IMR-90 (cell line): ENCODE data around the gene NT5C. TPM values are rescaled to one million over a fixed set of nuclear protein-coding genes. Genes with fewer than 3 reads are reported as not detected.

Experiments used
- ATAC-seq: fragments of 200-7000 bp; cut with Tn5 transposase; 2 replicates; pipeline ENCODE4 v1.9.1; 2020; ENCODE audit warnings: low read depth, mild to moderate bottlenecking, moderate library complexity
- BruUV-seq: library from RNA; stranded (reverse); fragments of 400-500 nt; replicated peaks from 2 replicates; lab custom pipeline; 2021; lab: Mats Ljungman, UMichigan
- CTCF ChIA-PET: fragments of 300-600 bp; formaldehyde crosslinking; extraction: SDS; loops from one replicate; lab custom pipeline; 2021; ENCODE audit warnings: antibody characterized with exemption; lab: Yijun Ruan, JAX
- POLR2A ChIA-PET: fragments of 300-600 bp; sonication (Branson Sonifier 250); formaldehyde crosslinking; loops from one replicate; lab custom pipeline; 2022; ENCODE audit warnings: antibody characterized with exemption; ENCODE audit not compliant: unreplicated experiment; lab: Charles Lee
- DNase-seq: peaks from one replicate; pipeline ENCODE4 v3.0.0; 2013
- H2AFZ ChIP-seq: replicated peaks from 2 replicates; pipeline ENCODE3; 2013; ENCODE audit warnings: low read length, mild to moderate bottlenecking; ENCODE audit not compliant: poor library complexity
- H2AK5ac ChIP-seq: 2 replicates; pipeline ENCODE4 v1.6.1; 2013; ENCODE audit warnings: low read depth, low read length, inconsistent platforms
- H2AK9ac ChIP-seq: replicated peaks from 2 replicates; pipeline ENCODE3; 2013; ENCODE audit warnings: mild to moderate bottlenecking, low read depth, low read length, moderate library complexity; ENCODE audit not compliant: poor library complexity
- H2BK120ac ChIP-seq: 2 replicates; pipeline ENCODE4 v1.6.1; 2013; ENCODE audit warnings: low read depth, low read length, inconsistent platforms
- H2BK15ac ChIP-seq: 3 replicates; pipeline ENCODE4 v1.6.1; 2013; ENCODE audit warnings: low read depth, low read length, inconsistent platforms
- H2BK20ac ChIP-seq: 2 replicates; pipeline ENCODE4 v1.6.1; 2013; ENCODE audit warnings: low read depth, mild to moderate bottlenecking, inconsistent platforms, low read length, moderate library complexity
- H2BK5ac ChIP-seq: 2 replicates; pipeline ENCODE4 v1.6.1; 2013; ENCODE audit warnings: mild to moderate bottlenecking, low read depth, low read length, inconsistent platforms; ENCODE audit not compliant: poor library complexity, severe bottlenecking
- H3K14ac ChIP-seq: replicated peaks from 2 replicates; pipeline ENCODE4 v1.6.1; 2013; ENCODE audit warnings: low read depth, low read length, inconsistent platforms
- H3K18ac ChIP-seq: 2 replicates; pipeline ENCODE4 v1.6.1; 2013; ENCODE audit warnings: low read depth, low read length, control low read depth
- H3K23ac ChIP-seq: 2 replicates; pipeline ENCODE4 v1.6.1; 2013; ENCODE audit warnings: low read depth, low read length, inconsistent platforms
- H3K27ac ChIP-seq: 2 replicates; pipeline ENCODE4 v1.5.1; 2013; ENCODE audit warnings: mild to moderate bottlenecking, control low read depth, low read length; ENCODE audit not compliant: insufficient read depth
- H3K27me3 ChIP-seq: 2 replicates; pipeline ENCODE4 v1.6.1; 2013; ENCODE audit warnings: low read length; ENCODE audit not compliant: control insufficient read depth, insufficient read depth
- H3K36me3 ChIP-seq: 2 replicates; pipeline ENCODE4 v1.6.1; 2013; ENCODE audit warnings: low read length, mixed read lengths; ENCODE audit not compliant: control insufficient read depth, insufficient read depth
- H3K4ac ChIP-seq: 2 replicates; pipeline ENCODE4 v1.6.1; 2013; ENCODE audit warnings: low read depth, low read length, inconsistent platforms
- H3K4me1 ChIP-seq: 2 replicates; pipeline ENCODE4 v1.6.1; 2013; ENCODE audit warnings: low read length, mixed read lengths; ENCODE audit not compliant: control insufficient read depth, insufficient read depth
- H3K4me2 ChIP-seq: 2 replicates; pipeline ENCODE4 v1.6.1; 2013; ENCODE audit warnings: low read depth, mild to moderate bottlenecking, control low read depth, low read length, moderate library complexity
- H3K4me3 ChIP-seq: 2 replicates; pipeline ENCODE4 v1.5.1; 2013; ENCODE audit warnings: low read depth, mild to moderate bottlenecking, control low read depth, low read length, moderate library complexity; ENCODE audit not compliant: insufficient read depth
- H3K56ac ChIP-seq: 2 replicates; pipeline ENCODE4 v1.6.1; 2013; ENCODE audit warnings: low read length, inconsistent platforms; ENCODE audit not compliant: insufficient read depth; ENCODE audit errors: extremely low read depth
- H3K79me1 ChIP-seq, 2 experiments: 2 replicates each; pipeline ENCODE4 v1.6.1; 2013; ENCODE audit warnings: low read length in 2 of 2, inconsistent platforms in 1 of 2, low read depth in 1 of 2
- H3K9ac ChIP-seq: 2 replicates; pipeline ENCODE4 v1.6.1; 2013; ENCODE audit warnings: low read depth, low read length, control low read depth
- H3K9me1 ChIP-seq: 2 replicates; pipeline ENCODE4 v1.6.1; 2013; ENCODE audit warnings: low read length, inconsistent platforms; ENCODE audit not compliant: insufficient read depth
- H3K9me3 ChIP-seq: 2 replicates; pipeline ENCODE4 v1.6.1; 2013; ENCODE audit warnings: low read length; ENCODE audit not compliant: control insufficient read depth, insufficient read depth
- H4K20me1 ChIP-seq: 2 replicates; pipeline ENCODE4 v1.6.1; 2013; ENCODE audit warnings: low read length, inconsistent platforms; ENCODE audit not compliant: insufficient read depth
- H4K5ac ChIP-seq: 2 replicates; pipeline ENCODE4 v1.6.1; 2013; ENCODE audit warnings: mild to moderate bottlenecking, low read depth, low read length, control low read depth
- H4K8ac ChIP-seq, 2 experiments: 2 replicates each; pipeline ENCODE4 v1.6.1; 2013; ENCODE audit warnings: low read depth in 2 of 2, low read length in 2 of 2, control low read depth in 1 of 2, inconsistent platforms in 1 of 2
- H4K91ac ChIP-seq: 2 replicates; pipeline ENCODE4 v1.6.1; 2013; ENCODE audit warnings: low read depth, low read length, inconsistent platforms; ENCODE audit not compliant: insufficient read depth
- BHLHE40 ChIP-seq: fragments of 150-350 bp; IDR thresholded peaks from 2 replicates; pipeline ENCODE4 v1.6.1; 2016; ENCODE audit warnings: mild to moderate bottlenecking, low read depth, low read length
- CEBPB ChIP-seq: IDR thresholded peaks from 2 replicates; pipeline ENCODE4 v1.6.1; 2012; ENCODE audit warnings: low read depth, low read length, improper control_type of control experiment
- CHD1 ChIP-seq: IDR thresholded peaks from 2 replicates; pipeline ENCODE4 v1.6.1; 2012; ENCODE audit warnings: low read depth, low read length, improper control_type of control experiment
- CTCF ChIP-seq: conservative IDR thresholded peaks from 2 replicates; pipeline ENCODE4 v1.5.1; 2012; ENCODE audit warnings: mild to moderate bottlenecking, low read depth, low read length, improper control_type of control experiment
- FOS ChIP-seq: fragments of 150-350 bp; IDR thresholded peaks from 2 replicates; pipeline ENCODE4 v1.6.1; 2016; ENCODE audit warnings: low read depth, low read length
- MAFK ChIP-seq: IDR thresholded peaks from 2 replicates; pipeline ENCODE4 v1.6.1; 2012; ENCODE audit warnings: low read depth, low read length, improper control_type of control experiment
- MAZ ChIP-seq: IDR thresholded peaks from 2 replicates; pipeline ENCODE4 v1.6.1; 2012; ENCODE audit warnings: low read depth, mild to moderate bottlenecking, low read length, improper control_type of control experiment, moderate library complexity, borderline replicate concordance
- MXI1 ChIP-seq: IDR thresholded peaks from 2 replicates; pipeline ENCODE4 v1.6.1; 2012; ENCODE audit warnings: low read depth, mild to moderate bottlenecking, low read length, moderate library complexity, borderline replicate concordance
- NFE2L2 ChIP-seq: fragments of 150-350 bp; IDR thresholded peaks from 2 replicates; pipeline ENCODE4 v1.6.1; 2016; ENCODE audit warnings: low read depth, mild to moderate bottlenecking, low read length
- POLR2A ChIP-seq: IDR thresholded peaks from 2 replicates; pipeline ENCODE4 v1.6.1; 2012; ENCODE audit warnings: mild to moderate bottlenecking, low read depth, low read length
- RAD21 ChIP-seq: IDR thresholded peaks from 2 replicates; pipeline ENCODE4 v1.6.1; 2012; ENCODE audit warnings: low read length, improper control_type of control experiment
- RCOR1 ChIP-seq: IDR thresholded peaks from 2 replicates; pipeline ENCODE4 v1.6.1; 2012; ENCODE audit warnings: mild to moderate bottlenecking, low read length, improper control_type of control experiment; ENCODE audit not compliant: insufficient replicate concordance
- RFX5 ChIP-seq: IDR thresholded peaks from 2 replicates; pipeline ENCODE4 v1.8.0; 2012; ENCODE audit warnings: low read depth, mild to moderate bottlenecking, low read length, moderate library complexity
- SMC3 ChIP-seq: fragments of 150-350 bp; IDR thresholded peaks from 2 replicates; pipeline ENCODE4 v1.6.1; 2016; ENCODE audit warnings: low read depth, mild to moderate bottlenecking, antibody characterized with exemption, low read length, moderate library complexity
- USF2 ChIP-seq: fragments of 150-350 bp; IDR thresholded peaks from 2 replicates; pipeline ENCODE4 v1.6.1; 2017; ENCODE audit warnings: mild to moderate bottlenecking, antibody characterized with exemption, low read length, low read depth
- WGBS, 2 experiments: methylation state at CpG; one replicate each; pipeline versions ENCODE4 v1.1.5 to v1.1.7; 2013; ENCODE audit warnings: missing lambda C conversion rate in 2 of 2; ENCODE audit not compliant: insufficient read length in 1 of 2; ENCODE audit errors: extremely low coverage in 2 of 2; 5-methylcytosine and 5-hydroxymethylcytosine counted together
- dilution Hi-C: fragments of 300-500 bp; cut with HindIII; formaldehyde crosslinking; loops from one replicate; pipeline ENCODE4 v1.14.3; 2018; ENCODE audit warnings: low sequenced_read_pairs; ENCODE audit not compliant: unreplicated experiment
- in situ Hi-C: fragments of 300-500 bp; cut with MboI; formaldehyde crosslinking; loops from 3 replicates; pipeline ENCODE4 v1.14.3; 2019; ENCODE audit warnings: low sequenced_read_pairs, inconsistent platforms, mixed read lengths
- intact Hi-C: fragments of 100-400 bp; cut with micrococcal nuclease; formaldehyde crosslinking; loops from 2 replicates; pipeline ENCODE4 v1.10.0; 2022
- polyA plus RNA-seq, 3 experiments: library from polyadenylated mRNA; depleted of rRNA; stranded (reverse); fragments of >200 nt; gene quantifications; 2 replicates each; pipeline ENCODE4 v1.2.3, GENCODE V29; 2012; ENCODE audit warnings: low replicate concordance in 1 of 3
- total RNA-seq: library from RNA; depleted of rRNA; stranded (reverse); fragments of >200 nt; gene quantifications from 2 replicates; pipeline ENCODE4 v1.2.3, GENCODE V29; 2012

NT5C gene
- total and polyA plus RNA-seq, 2 of the 4 experiments (the other 2 are of a cell fraction): 24.0 to 44.6 TPM

- no peaks in the 10 kb centered on the region; the same call in 1 of the 2 replicates for H4K20me1 ChIP-seq
- ATAC-seq (peak; percentile 79), DNase-seq (peak; percentile 89)
- H2BK20ac ChIP-seq: no peak overlapping the region
- H3K4me3 ChIP-seq: peak overlapping the region; percentile 37
- H4K8ac ChIP-seq: peak overlapping the region; percentile 27 to 90; a peak in 3 of 4 replicates
- peaks cover 23 to 52% of the 10 kb centered on the region in 2 experiments for H3K79me1 ChIP-seq
- dilution Hi-C loops (no loop called here), intact Hi-C loops (loop anchor here (1.0 to 5.0 kb wide), 3 partner anchors 52 to 127 kb away; partner anchors contain the start of gene CDR2L), in situ Hi-C loops (no loop called here)
- peaks cover 7% of the 10 kb centered on the region; the same call in 1 of the 2 replicates for H3K4me1 ChIP-seq
- peak overlapping the region; percentile 81 for H3K27ac ChIP-seq
- no peak overlapping the region for H2BK15ac ChIP-seq
- H3K9ac ChIP-seq: peak overlapping the region; percentile 60
- H3K4me2 ChIP-seq: peak overlapping the region; percentile 94
- no peak overlapping the region for H4K91ac ChIP-seq
- H3K23ac ChIP-seq: peak overlapping the region; percentile 79; the same call in 1 of the 2 replicates
- ChIA-PET POLR2A (interaction anchor here (0.6 to 0.8 kb wide), 2 partner anchors 9 to 55 kb away, joined by 3 read pairs; no protein-coding TSS in a partner anchor), CTCF (interaction anchor here (0.6 to 2.3 kb wide), 24 partner anchors 9 to 152 kb away, joined by 3 to 22 read pairs (median 4); partner anchors contain the start of genes GGA3, NT5C and NUP85)
- no peaks in the 10 kb centered on the region for H3K9me3 ChIP-seq
- peak overlapping the region; percentile 53; the same call in 1 of the 2 replicates for H3K14ac ChIP-seq
- H4K5ac ChIP-seq: peak overlapping the region; percentile 82; the same call in 1 of the 2 replicates
- H3K36me3 ChIP-seq: peaks cover 6% of the 10 kb centered on the region
- H3K4ac ChIP-seq: peak overlapping the region; percentile 76
- BruUV-seq: no TSS peak
- H2AK5ac ChIP-seq: no peak overlapping the region
- no peak overlapping the region for H3K18ac ChIP-seq
- H2BK120ac ChIP-seq: 0 out of 2 replicates have a peak overlapping the region, but pooled peaks have one; percentile 24
- H3K9me1 ChIP-seq: 0 out of 2 replicates have a peak, but pooled peaks cover 5% of the 10 kb centered on the region
- WGBS, 2 experiments: 13% methylated on average over 7 of the region's 22 CpGs; no CpG with 5 or more reads in 1 of the 2 experiments
- peak overlapping the region; percentile 59 for H2AK9ac ChIP-seq
- no peak overlapping the region for H3K56ac ChIP-seq
- peaks cover under 1% of the 10 kb centered on the region; the same call in 1 of the 2 replicates for H3K27me3 ChIP-seq
- H2BK5ac ChIP-seq: peak overlapping the region; percentile 25
- peak overlapping the region; percentile 94 for H2AFZ ChIP-seq
- TF ChIP-seq RAD21 (peak; percentile 86), RCOR1 (no peak), NFE2L2 (no peak), CTCF (peak; percentile 95), USF2 (no peak), MAZ (peak; percentile 56; the same call in 1 of the 2 replicates), CHD1 (no peak), SMC3 (peak; percentile 86), CEBPB (no peak), MAFK (no peak), FOS (no peak), MXI1 (no peak), POLR2A (no peak), RFX5 (no peak), BHLHE40 (no peak)
Measured at GRCh38 chr17:75113798-75114551, 17.6 kb downstream of the NT5C start.
